GM12878 (cell line): ENCODE results near the gene KPNA1. TPM values are rescaled to one million over a fixed set of nuclear protein-coding genes. Genes with fewer than 3 reads are reported as not detected.

Experiments
- ATAC-seq: fragments of 200-7000 bp; cut with Tn5 transposase; 3 replicates; pipeline ENCODE4 v1.9.1; 2020; ENCODE audit warnings: mild to moderate bottlenecking, moderate library complexity
- BruUV-seq: library from RNA; stranded (reverse); fragments of 400-500 nt; replicated peaks from 2 replicates; lab custom pipeline; 2021; lab: Mats Ljungman, UMichigan
- CTCF ChIA-PET: fragments of 300-600 bp; sonication (Branson Sonifier 250); formaldehyde crosslinking; extraction: SDS; loops from one replicate; lab custom pipeline; 2021; ENCODE audit warnings: inconsistent platforms; lab: Yijun Ruan, JAX
- POLR2A ChIA-PET: fragments of 350-600 bp; formaldehyde crosslinking; extraction: SDS; loops from one replicate; lab custom pipeline; 2021; ENCODE audit warnings: inconsistent platforms; lab: Charles Lee
- RAD21 ChIA-PET: fragments of 300-600 bp; sonication (Branson Sonifier 250); formaldehyde crosslinking; loops from one replicate; lab custom pipeline; 2023; ENCODE audit warnings: antibody characterized with exemption; ENCODE audit not compliant: unreplicated experiment; lab: Charles Lee
- SMC1A ChIA-PET: fragments of 300-600 bp; sonication (Branson Sonifier 250); formaldehyde crosslinking; loops from one replicate; lab custom pipeline; 2023; ENCODE audit not compliant: unreplicated experiment, uncharacterized antibody; lab: Charles Lee
- DNase-seq: peaks from one replicate; pipeline ENCODE4 v3.0.0-alpha.2; 2011; ENCODE audit warnings: low read depth, low spot score
- FAIRE-seq: peaks from 3 replicates; lab custom pipeline; 2011; peaks lifted over from hg19 to GRCh38; lab: Jason Lieb, UNC
- H2AFZ ChIP-seq: 2 replicates; pipeline ENCODE4 v1.6.0; 2011; ENCODE audit warnings: low read depth, low read length, control low read depth; ENCODE audit not compliant: control insufficient read depth
- H3K27ac ChIP-seq: 2 replicates; pipeline ENCODE4 v1.5.1; 2011; ENCODE audit warnings: control low read depth; ENCODE audit not compliant: control insufficient read depth, insufficient read depth
- H3K27me3 ChIP-seq, 2 experiments: replicated peaks in 1 of 2; 2 replicates each; pipeline versions ENCODE4 v1.6.0 to v1.6.1; 2011; ENCODE audit warnings: low read length in 1 of 2; ENCODE audit not compliant: control insufficient read depth in 2 of 2, insufficient read depth in 2 of 2
- H3K36me3 ChIP-seq, 2 experiments: 2 replicates each; pipeline ENCODE4 v1.5.1; 2011; ENCODE audit warnings: low read length in 1 of 2; ENCODE audit not compliant: control insufficient read depth in 2 of 2, insufficient read depth in 2 of 2
- H3K4me1 ChIP-seq: 2 replicates; pipeline ENCODE4 v1.6.1; 2011; ENCODE audit warnings: mild to moderate bottlenecking, low read length, moderate library complexity, mixed read lengths; ENCODE audit not compliant: control insufficient read depth, insufficient read depth
- H3K4me2 ChIP-seq: 2 replicates; pipeline ENCODE4 v1.6.0; 2011; ENCODE audit warnings: control low read depth; ENCODE audit not compliant: control insufficient read depth, insufficient read depth
- H3K4me3 ChIP-seq: fragments of 200-600 bp; sonication (generic); 2 replicates; pipeline ENCODE4 v1.5.1; 2016
- H3K79me2 ChIP-seq: 2 replicates; pipeline ENCODE4 v1.6.0; 2011; ENCODE audit warnings: low read length; ENCODE audit not compliant: control insufficient read depth, insufficient read depth
- H3K9ac ChIP-seq: 2 replicates; pipeline ENCODE4 v1.8.0; 2011; ENCODE audit warnings: low read length, control low read depth, mixed read lengths; ENCODE audit not compliant: control insufficient read depth, insufficient read depth
- H3K9me3 ChIP-seq: replicated peaks from 3 replicates; pipeline ENCODE4 v1.5.1; 2011; ENCODE audit warnings: mild to moderate bottlenecking, low read length; ENCODE audit not compliant: control insufficient read depth, insufficient read depth
- H4K20me1 ChIP-seq: 2 replicates; pipeline ENCODE4 v1.6.0; 2011; ENCODE audit not compliant: control insufficient read depth, insufficient read depth
- ATF7 ChIP-seq: fragments of 450-650 bp; IDR thresholded peaks from 2 replicates; pipeline ENCODE4 v1.6.1; 2016; ENCODE audit warnings: low read depth, mild to moderate bottlenecking
- E2F4 ChIP-seq: IDR thresholded peaks from 2 replicates; pipeline ENCODE4 v1.6.1; 2012; ENCODE audit warnings: low read depth, low read length, improper control_type of control experiment
- E4F1 ChIP-seq: fragments of 450-650 bp; IDR thresholded peaks from 2 replicates; pipeline ENCODE4 v1.6.1; 2018; ENCODE audit warnings: borderline replicate concordance, mild to moderate bottlenecking; ENCODE audit not compliant: partially characterized antibody
- EGR1 ChIP-seq, 2 experiments: IDR thresholded peaks; 1 replicate in 1 of 2; 2 replicates in 1 of 2; pipeline ENCODE4 v1.6.1; 2011 to 2012; ENCODE audit warnings: low read depth in 2 of 2, low read length in 2 of 2, borderline replicate concordance in 1 of 2, mild to moderate bottlenecking in 1 of 2, moderate library complexity in 1 of 2
- FOS ChIP-seq: IDR thresholded peaks from 3 replicates; pipeline ENCODE4 v1.6.1; 2011; ENCODE audit warnings: borderline replicate concordance; ENCODE audit not compliant: insufficient read length; ENCODE audit errors: extremely low read depth
- FOXM1 ChIP-seq: IDR thresholded peaks from 2 replicates; pipeline ENCODE4 v1.6.1; 2012; ENCODE audit warnings: low read depth, mild to moderate bottlenecking, inconsistent platforms, low read length, moderate library complexity
- HCFC1 ChIP-seq: fragments of 150-350 bp; IDR thresholded peaks from 2 replicates; pipeline ENCODE4 v1.6.1; 2014; ENCODE audit warnings: low read length
- IRF3 ChIP-seq: fragments of 450-650 bp; IDR thresholded peaks from 2 replicates; pipeline ENCODE4 v1.6.1; 2014; ENCODE audit warnings: mild to moderate bottlenecking
- MTA2 ChIP-seq: fragments of 450-650 bp; IDR thresholded peaks from 2 replicates; pipeline ENCODE4 v1.6.1; 2016; ENCODE audit warnings: low read depth, mild to moderate bottlenecking, moderate library complexity
- NFYA ChIP-seq: IDR thresholded peaks from 2 replicates; pipeline ENCODE4 v1.6.1; 2011; ENCODE audit warnings: low read depth, mild to moderate bottlenecking, low read length, improper control_type of control experiment, borderline replicate concordance
- NR2F1 ChIP-seq: fragments of 450-650 bp; conservative IDR thresholded peaks from 2 replicates; pipeline ENCODE4 v1.6.1; 2017; ENCODE audit warnings: mild to moderate bottlenecking
- NRF1 ChIP-seq: conservative IDR thresholded peaks from 2 replicates; pipeline ENCODE4 v1.6.1; 2011; ENCODE audit warnings: mild to moderate bottlenecking, low read depth, low read length, improper control_type of control experiment
- REST ChIP-seq: IDR thresholded peaks from 2 replicates; pipeline ENCODE4 v1.6.1; 2012; ENCODE audit warnings: mild to moderate bottlenecking, low read depth, low read length
- SIN3A ChIP-seq: IDR thresholded peaks from 2 replicates; pipeline ENCODE4 v1.6.1; 2012; ENCODE audit warnings: low read depth, low read length, improper control_type of control experiment
- SMC3 ChIP-seq: IDR thresholded peaks from 2 replicates; pipeline ENCODE4 v1.6.1; 2011; ENCODE audit warnings: low read length, improper control_type of control experiment, borderline replicate concordance
- STAT3 ChIP-seq: IDR thresholded peaks from 2 replicates; pipeline ENCODE4 v1.6.1; 2011; ENCODE audit warnings: low read depth, low read length, improper control_type of control experiment
- WGBS: methylation state at CpG from one replicate; pipeline ENCODE4 v1.1.6; 2016; ENCODE audit warnings: low lambda C conversion rate; ENCODE audit not compliant: insufficient replicate concordance, insufficient coverage; ENCODE audit errors: missing lambda C conversion rate; 5-methylcytosine and 5-hydroxymethylcytosine counted together
- in situ Hi-C: fragments of 300-500 bp; cut with MboI; formaldehyde crosslinking; loops from 9 replicates; pipeline ENCODE4 v1.14.3; 2018; ENCODE audit warnings: mixed read lengths
- intact Hi-C: fragments of 100-400 bp; cut with micrococcal nuclease; formaldehyde crosslinking; loops from one replicate; pipeline ENCODE4 v1.14.2; 2022; ENCODE audit not compliant: unreplicated experiment
- polyA plus RNA-seq, 11 experiments: library from polyadenylated mRNA; depleted of rRNA in 4 of 11; unstranded in 6 of 11; stranded (reverse) in 5 of 11; fragments of >200 nt; fragmentation: Nextera tagmentation in 4 of 11; fragmentation: Illumina TruSeq in 1 of 11; extraction: Ambion mirVana in 4 of 11; extraction: Trizol in 1 of 11; gene quantifications; 1 replicate in 1 of 11; 2 replicates in 10 of 11; pipeline versions ENCODE4 v1.2.1 to v1.2.3, GENCODE V29; 2011 to 2016; ENCODE audit warnings: inconsistent platforms in 2 of 11, missing spikeins in 2 of 11, low read depth in 1 of 11
- total RNA-seq, 4 experiments: library from RNA; depleted of rRNA in 3 of 4; stranded (reverse); fragments of >200 nt in 3 of 4; fragmentation: Illumina TruSeq in 1 of 4; extraction: Trizol in 1 of 4; gene quantifications; 2 replicates each; pipeline versions ENCODE4 v1.2.1 to v1.2.3, GENCODE V29; 2013 to 2021

KPNA1 gene
- total and polyA plus RNA-seq, 10 of the 15 experiments (the other 5 are each of a cell fraction or from before 2014, with no cell fraction given) = 8.5 to 52.7 (median 41.0) TPM

- no peaks in the 10 kb centered on the region for H3K4me1 ChIP-seq
- in situ Hi-C loops (no loop called here), intact Hi-C loops (no loop called here)
- H3K79me2 ChIP-seq = no peaks in the 10 kb centered on the region; the same call in 1 of the 2 replicates
- BruUV-seq = no TSS peak
- H3K27ac ChIP-seq = no peak overlapping the region
- no peak overlapping the region for H3K9ac ChIP-seq
- ChIA-PET SMC1A (interaction anchor here (1.1 kb wide), 1 partner anchor 35 kb away, joined by 3 read pairs; no protein-coding TSS in a partner anchor), POLR2A (interaction anchor here (0.9 kb wide), 1 partner anchor 17 kb away, joined by 3 read pairs; no protein-coding TSS in a partner anchor), CTCF (interaction anchor here (0.7 to 1.2 kb wide), 3 partner anchors 10 to 884 kb away, joined by 3 to 4 read pairs (median 3); no protein-coding TSS in a partner anchor), RAD21 (no interaction called here)
- ATAC-seq = peak; percentile 77
- no peak for DNase-seq
- H3K4me2 ChIP-seq = no peak overlapping the region
- 2% methylated on average over 2 of the region's 2 CpGs for WGBS
- no peak overlapping the region for H2AFZ ChIP-seq
- no peaks in the 10 kb centered on the region for H3K27me3 ChIP-seq
- H4K20me1 ChIP-seq = no peaks in the 10 kb centered on the region
- no peaks in the 10 kb centered on the region; the same call in 2 of the 3 replicates for H3K9me3 ChIP-seq
- peak; percentile 62 for FAIRE-seq
- H3K36me3 ChIP-seq = peaks cover 5 to 20% of the 10 kb centered on the region in 2 experiments
- H3K4me3 ChIP-seq = no peak overlapping the region
- TF ChIP-seq NR2F1 (no peak), NRF1 (no peak), E2F4 (no peak), IRF3 (no peak), E4F1 (no peak), SMC3 (no peak), STAT3 (no peak), NFYA (no peak), EGR1 (IDR thresholded peaks at IDR 0.05; ENCODE audit: borderline replicate concordance in 1 of 2, low read depth in 2 of 2, low read length in 2 of 2) (no peak), FOXM1 (peak; percentile 69; the same call in 1 of the 2 replicates), ATF7 (no peak), FOS (no peak), REST (no peak), SIN3A (no peak), MTA2 (0 out of 2 replicates have a peak, but pooled peaks have one; percentile 34), HCFC1 (no peak)
Observed at GRCh38 chr3:122427857-122428471, 86.8 kb downstream of the KPNA1 start.
